ENCODE data around the gene RALGDS. TPM values are rescaled to one million over a fixed set of nuclear protein-coding genes. Genes with fewer than 3 reads are reported as not detected.

Gene RALGDS
- total and polyA plus RNA-seq, 9 of the 15 experiments (the other 6 are each of a cell fraction or from before 2014, with no cell fraction given), result 0.75 to 43.3 (median 27.1) TPM

DNA sequence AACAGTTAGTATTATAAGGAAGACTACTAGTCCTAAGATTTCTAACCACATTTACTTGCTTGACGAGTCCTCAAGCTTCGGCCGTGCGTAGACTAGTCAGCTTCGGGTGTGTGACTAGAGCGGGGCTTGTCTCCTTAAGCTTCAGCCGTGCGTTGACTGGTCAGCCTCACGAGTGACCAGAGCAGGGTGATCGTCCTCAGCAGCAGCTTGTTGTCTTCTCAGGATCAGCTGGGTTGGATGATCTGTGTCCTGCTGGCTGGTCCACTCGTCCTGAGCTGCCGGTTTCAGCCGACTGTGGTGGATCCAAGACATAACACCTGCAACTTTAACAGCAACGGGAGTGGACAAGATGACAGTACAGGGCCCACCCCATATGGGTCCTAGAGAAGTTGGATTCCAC lies 42.6 kb downstream of the RALGDS start:
- in situ Hi-C loops (cut with MboI), result no loop called here
- no peak for TF ChIP-seq CCAR2 (IDR thresholded peaks at IDR 0.05; ENCODE audit: low read depth, low read length)
- no peak for TF ChIP-seq SP1 (CRISPR knock-in tag; IDR thresholded peaks at IDR 0.05)
- TF ChIP-seq, protein P1, sequence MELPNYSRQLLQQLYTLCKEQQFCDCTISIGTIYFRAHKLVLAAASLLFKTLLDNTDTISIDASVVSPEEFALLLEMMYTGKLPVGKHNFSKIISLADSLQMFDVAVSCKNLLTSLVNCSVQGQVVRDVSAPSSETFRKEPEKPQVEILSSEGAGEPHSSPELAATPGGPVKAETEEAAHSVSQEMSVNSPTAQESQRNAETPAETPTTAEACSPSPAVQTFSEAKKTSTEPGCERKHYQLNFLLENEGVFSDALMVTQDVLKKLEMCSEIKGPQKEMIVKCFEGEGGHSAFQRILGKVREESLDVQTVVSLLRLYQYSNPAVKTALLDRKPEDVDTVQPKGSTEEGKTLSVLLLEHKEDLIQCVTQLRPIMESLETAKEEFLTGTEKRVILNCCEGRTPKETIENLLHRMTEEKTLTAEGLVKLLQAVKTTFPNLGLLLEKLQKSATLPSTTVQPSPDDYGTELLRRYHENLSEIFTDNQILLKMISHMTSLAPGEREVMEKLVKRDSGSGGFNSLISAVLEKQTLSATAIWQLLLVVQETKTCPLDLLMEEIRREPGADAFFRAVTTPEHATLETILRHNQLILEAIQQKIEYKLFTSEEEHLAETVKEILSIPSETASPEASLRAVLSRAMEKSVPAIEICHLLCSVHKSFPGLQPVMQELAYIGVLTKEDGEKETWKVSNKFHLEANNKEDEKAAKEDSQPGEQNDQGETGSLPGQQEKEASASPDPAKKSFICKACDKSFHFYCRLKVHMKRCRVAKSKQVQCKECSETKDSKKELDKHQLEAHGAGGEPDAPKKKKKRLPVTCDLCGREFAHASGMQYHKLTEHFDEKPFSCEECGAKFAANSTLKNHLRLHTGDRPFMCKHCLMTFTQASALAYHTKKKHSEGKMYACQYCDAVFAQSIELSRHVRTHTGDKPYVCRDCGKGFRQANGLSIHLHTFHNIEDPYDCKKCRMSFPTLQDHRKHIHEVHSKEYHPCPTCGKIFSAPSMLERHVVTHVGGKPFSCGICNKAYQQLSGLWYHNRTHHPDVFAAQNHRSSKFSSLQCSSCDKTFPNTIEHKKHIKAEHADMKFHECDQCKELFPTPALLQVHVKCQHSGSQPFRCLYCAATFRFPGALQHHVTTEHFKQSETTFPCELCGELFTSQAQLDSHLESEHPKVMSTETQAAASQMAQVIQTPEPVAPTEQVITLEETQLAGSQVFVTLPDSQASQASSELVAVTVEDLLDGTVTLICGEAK (IDR thresholded peaks at IDR 0.05), result peak; percentile 39; the same call in 1 of the 2 replicates
- TF ChIP-seq, protein P1 (CRISPR knock-in tag; IDR thresholded peaks at IDR 0.05), result peak; percentile 52; the same call in 1 of the 2 replicates
- TF ChIP-seq KAT7 (CRISPR knock-in tag; IDR thresholded peaks at IDR 0.05; ENCODE audit: borderline replicate concordance), result no peak
- TF ChIP-seq TRIM28 (IDR thresholded peaks at IDR 0.05), result no peak
- TF ChIP-seq C11orf30 (IDR thresholded peaks at IDR 0.05; ENCODE audit: low read depth), result no peak
- TF ChIP-seq, protein P2, sequence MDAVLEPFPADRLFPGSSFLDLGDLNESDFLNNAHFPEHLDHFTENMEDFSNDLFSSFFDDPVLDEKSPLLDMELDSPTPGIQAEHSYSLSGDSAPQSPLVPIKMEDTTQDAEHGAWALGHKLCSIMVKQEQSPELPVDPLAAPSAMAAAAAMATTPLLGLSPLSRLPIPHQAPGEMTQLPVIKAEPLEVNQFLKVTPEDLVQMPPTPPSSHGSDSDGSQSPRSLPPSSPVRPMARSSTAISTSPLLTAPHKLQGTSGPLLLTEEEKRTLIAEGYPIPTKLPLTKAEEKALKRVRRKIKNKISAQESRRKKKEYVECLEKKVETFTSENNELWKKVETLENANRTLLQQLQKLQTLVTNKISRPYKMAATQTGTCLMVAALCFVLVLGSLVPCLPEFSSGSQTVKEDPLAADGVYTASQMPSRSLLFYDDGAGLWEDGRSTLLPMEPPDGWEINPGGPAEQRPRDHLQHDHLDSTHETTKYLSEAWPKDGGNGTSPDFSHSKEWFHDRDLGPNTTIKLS (IDR thresholded peaks at IDR 0.05; ENCODE audit: borderline replicate concordance, low read depth), result no peak
- no peak for TF ChIP-seq PPARD (CRISPR knock-in tag; IDR thresholded peaks at IDR 0.05)
- no peak for TF ChIP-seq U2AF2 (optimal IDR thresholded peaks at IDR 0.05; ENCODE audit: low read depth, low read length)
- peak; percentile 63 for TF ChIP-seq HMBOX1 (IDR thresholded peaks at IDR 0.05)
- TF ChIP-seq ZC3H11A (IDR thresholded peaks at IDR 0.05; ENCODE audit: low read depth, low read length), result no peak
- no peak for TF ChIP-seq LCOR (CRISPR knock-in tag; IDR thresholded peaks at IDR 0.05)

More for the DNA sequence above, 42.6 kb downstream of the RALGDS start:
- H3K27ac ChIP-seq (ENCODE audit: extremely low read depth, low read depth, low read length), result no peak overlapping the region
- intact Hi-C loops (cut with micrococcal nuclease), result no loop called here
- no peaks in the 10 kb centered on the region for H3K79me2 ChIP-seq (ENCODE audit: control insufficient read depth, insufficient read depth, low read length)
- no peak overlapping the region for H3K4me2 ChIP-seq (ENCODE audit: insufficient read depth, low read length)
- BruUV-seq (replicated peaks), result no TSS peak
- peaks cover 23 to 35% of the 10 kb centered on the region in 2 experiments for H3K27me3 ChIP-seq (ENCODE audit: control insufficient read depth in 2 of 2, insufficient read depth in 2 of 2, low read length in 2 of 2)
- ChIA-PET CTCF (ENCODE audit: low intra/inter-chr PET ratio) (no interaction called here), POLR2A (interaction anchor here (0.9 to 1.1 kb wide), 2 partner anchors 13 to 21 kb away, joined by 3 to 5 read pairs; no protein-coding TSS in a partner anchor)
- peaks cover 4% of the 10 kb centered on the region for H3K9me1 ChIP-seq (ENCODE audit: control insufficient read depth, insufficient read depth, low read length)
- DNase-seq (ENCODE audit: extremely low read depth in 1 of 4, low spot score in 3 of 4) (no peak), FAIRE-seq (no peak), ATAC-seq (0 out of 3 replicates have a peak, but pooled peaks have one; percentile 27)
- H3K36me3 ChIP-seq (ENCODE audit: control insufficient read depth, insufficient read depth, low read length), result no peaks in the 10 kb centered on the region
- H3K9me3 ChIP-seq (replicated peaks; ENCODE audit: control insufficient read depth, insufficient read depth, low read depth, low read length), result no peaks in the 10 kb centered on the region
- 29% methylated on average over 14 of the region's 14 CpGs for WGBS (ENCODE audit: insufficient coverage, low coverage, missing lambda C conversion rate)
- H3K4me1 ChIP-seq (replicated peaks in 1 of 2; ENCODE audit: control insufficient read depth in 2 of 2, insufficient read depth in 2 of 2, low read length in 2 of 2), result no peaks in the 10 kb centered on the region; a peak in 1 of 5 replicates
- H4K20me1 ChIP-seq (replicated peaks; ENCODE audit: control insufficient read depth, insufficient read depth, low read length), result no peaks in the 10 kb centered on the region
- H2AFZ ChIP-seq (ENCODE audit: low read depth, low read length), result no peak overlapping the region
- H3K4me3 ChIP-seq, result no peak overlapping the region
- no peak overlapping the region for H3K9ac ChIP-seq (ENCODE audit: insufficient read depth in 1 of 2, low read depth in 2 of 2, low read length in 2 of 2)
